ENCODE measurements around the gene MAGEB5. TPM values are rescaled to one million over a fixed set of nuclear protein-coding genes. Genes with fewer than 3 reads are reported as not detected.
"Not testable (repeated sequence)": the region's sequence is repeated elsewhere in the genome, so short reads cannot be mapped to it uniquely, and the experiment has no call there.

The MAGEB5 gene
- polyA plus RNA-seq (2013, experiment 1 of 2): not detected
- not detected for polyA plus RNA-seq (2013, experiment 2 of 2)

GRCh38 chrX:26215869-26216268 lies at the start of gene MAGEB5:
TSS of gene MAGEB5 (plus strand) at chrX:26216169. CDS start at chrX:26217302, 1,133 bp downstream.
- H2BK15ac ChIP-seq (ENCODE audit: low read depth, poor library complexity, severe bottlenecking): no peak within 1 kb of the TSS
- no peak within 1 kb of the TSS for H3K4me3 ChIP-seq (ENCODE audit: insufficient read depth in 1 of 2, low read depth in 1 of 2, low read length in 2 of 2)

DNA sequence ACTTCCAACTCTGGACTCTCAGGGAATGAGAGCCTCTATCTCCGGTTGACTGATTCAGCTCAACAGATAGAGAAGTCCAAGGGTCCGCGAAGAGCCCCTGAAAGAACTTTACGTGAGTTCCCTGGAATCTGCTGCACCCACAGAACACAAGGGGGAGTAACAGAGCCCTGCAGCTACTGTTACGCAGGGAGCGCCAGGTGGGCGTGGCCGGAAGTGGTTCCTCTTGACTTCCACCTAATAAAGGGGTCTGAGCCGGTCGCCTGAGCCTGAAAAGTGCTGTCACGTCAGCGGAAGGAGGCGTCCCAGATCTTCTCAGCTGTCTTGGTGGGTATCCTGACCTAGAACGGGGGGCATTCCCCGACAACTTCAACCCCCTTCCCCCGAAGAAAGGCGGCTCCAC lies 23.8 kb upstream of the MAGEB5 start, which contains the start of gene MAGEB6:
Gene MAGEB6 (plus strand): TSS at position 237 of the 400 bp plus-strand sequence. CDS start 1,407 bp downstream, outside the sequence.
- Histone ChIP-seq H2BK12ac (ENCODE audit: low read length in 2 of 2) (no peak within 1 kb of the TSS), H2BK120ac (ENCODE audit: low read depth, low read length) (no peak within 1 kb of the TSS), H2BK15ac (ENCODE audit: low read depth, poor library complexity, severe bottlenecking) (no peak within 1 kb of the TSS), H3K79me1 (replicated peaks; ENCODE audit: low read length, poor library complexity, severe bottlenecking) (no peaks in the 10 kb centered on the region), H3K4me2 (ENCODE audit: low read length, poor library complexity, severe bottlenecking) (no peak within 1 kb of the TSS), H3K23ac (ENCODE audit: low read length in 2 of 2) (no peak within 1 kb of the TSS), H2AFZ (ENCODE audit: low read depth, low read length) (no peak within 1 kb of the TSS), H4K8ac (ENCODE audit: low read length) (no peak within 1 kb of the TSS), H2AK5ac (ENCODE audit: low read length, severe bottlenecking) (no peak within 1 kb of the TSS), H3K4me3 (ENCODE audit: insufficient read depth in 1 of 2, low read depth in 1 of 2, low read length in 2 of 2) (no peak within 1 kb of the TSS), H4K91ac (ENCODE audit: low read length) (no peak within 1 kb of the TSS), H3K4ac (ENCODE audit: low read depth in 1 of 2, low read length in 2 of 2) (no peak within 1 kb of the TSS), H3K27me3 (ENCODE audit: control insufficient read depth in 1 of 2, insufficient read depth in 1 of 2, low read length in 2 of 2) (no peaks in the 10 kb centered on the region), H3K9me3 (ENCODE audit: control insufficient read depth, low read length) (no peaks in the 10 kb centered on the region), H3K4me1 (ENCODE audit: control insufficient read depth, insufficient read depth, low read depth, low read length) (no peaks in the 10 kb centered on the region), H3K14ac (ENCODE audit: low read length in 2 of 2) (no peak within 1 kb of the TSS), H3K36me3 (ENCODE audit: control insufficient read depth in 1 of 2, insufficient read depth in 2 of 2, low read depth in 1 of 2, low read length in 2 of 2) (no peaks in the 10 kb centered on the region), H3K27ac (ENCODE audit: low read length, poor library complexity, severe bottlenecking) (no peak within 1 kb of the TSS), H3K18ac (ENCODE audit: low read depth in 1 of 2, low read length in 2 of 2) (no peak within 1 kb of the TSS), H2BK5ac (ENCODE audit: low read depth, low read length, poor library complexity, severe bottlenecking) (no peak within 1 kb of the TSS), H3K9ac (ENCODE audit: low read length) (no peak within 1 kb of the TSS)
- no peak for DNase-seq
- 97% methylated on average over 17 of the region's 17 CpGs for WGBS

More at GRCh38 chrX:26215869-26216268, at the start of gene MAGEB5:
- Histone ChIP-seq H3K4me2 (ENCODE audit: low read length, poor library complexity, severe bottlenecking) (no peak within 1 kb of the TSS), H4K91ac (ENCODE audit: low read length) (no peak within 1 kb of the TSS), H3K9ac (ENCODE audit: low read length) (no peak within 1 kb of the TSS), H3K23ac (ENCODE audit: low read length in 2 of 2) (no peak within 1 kb of the TSS), H3K14ac (ENCODE audit: low read length in 2 of 2) (no peak within 1 kb of the TSS), H2AFZ (ENCODE audit: low read depth, low read length) (no peak within 1 kb of the TSS), H3K18ac (ENCODE audit: low read depth in 1 of 2, low read length in 2 of 2) (no peak within 1 kb of the TSS), H3K4me1 (ENCODE audit: control insufficient read depth, insufficient read depth, low read depth, low read length) (no peaks in the 10 kb centered on the region), H4K8ac (ENCODE audit: low read length) (no peak within 1 kb of the TSS), H3K9me3 (ENCODE audit: control insufficient read depth, low read length) (no peaks in the 10 kb centered on the region), H2BK5ac (ENCODE audit: low read depth, low read length, poor library complexity, severe bottlenecking) (no peak within 1 kb of the TSS), H3K27ac (ENCODE audit: low read length, poor library complexity, severe bottlenecking) (no peak within 1 kb of the TSS), H2BK120ac (ENCODE audit: low read depth, low read length) (no peak within 1 kb of the TSS), H2BK12ac (ENCODE audit: low read length in 2 of 2) (no peak within 1 kb of the TSS), H2AK5ac (ENCODE audit: low read length, severe bottlenecking) (no peak within 1 kb of the TSS), H3K36me3 (ENCODE audit: control insufficient read depth in 1 of 2, insufficient read depth in 2 of 2, low read depth in 1 of 2, low read length in 2 of 2) (no peaks in the 10 kb centered on the region), H3K79me1 (replicated peaks; ENCODE audit: low read length, poor library complexity, severe bottlenecking) (no peaks in the 10 kb centered on the region), H3K4ac (ENCODE audit: low read depth in 1 of 2, low read length in 2 of 2) (no peak within 1 kb of the TSS), H3K27me3 (ENCODE audit: control insufficient read depth in 1 of 2, insufficient read depth in 1 of 2, low read length in 2 of 2) (peaks cover 0 to 4% of the 10 kb centered on the region in 2 experiments)
- WGBS: 86% methylated on average over 2 of the region's 5 CpGs
- DNase-seq: no peak

GRCh38 chrX:26203561-26203960 lies 12.4 kb upstream of the MAGEB5 start:
- no peak overlapping the region for H3K23ac ChIP-seq (ENCODE audit: low read length in 2 of 2)
- no peak overlapping the region for H2BK5ac ChIP-seq (ENCODE audit: low read depth, low read length, poor library complexity, severe bottlenecking)
- H3K18ac ChIP-seq (ENCODE audit: low read depth in 1 of 2, low read length in 2 of 2): no peak overlapping the region
- H3K9ac ChIP-seq (ENCODE audit: low read length): no peak overlapping the region
- H3K4ac ChIP-seq (ENCODE audit: low read depth in 1 of 2, low read length in 2 of 2): no peak overlapping the region
- H2BK12ac ChIP-seq (ENCODE audit: low read length in 2 of 2): no peak overlapping the region
- no peak overlapping the region for H2BK15ac ChIP-seq (ENCODE audit: low read depth, poor library complexity, severe bottlenecking)
- no peak for DNase-seq
- H3K27ac ChIP-seq (ENCODE audit: low read length, poor library complexity, severe bottlenecking): no peak overlapping the region
- H2AFZ ChIP-seq (ENCODE audit: low read depth, low read length): no peak overlapping the region
- H3K9me3 ChIP-seq (ENCODE audit: control insufficient read depth, low read length): no peaks in the 10 kb centered on the region
- H4K91ac ChIP-seq (ENCODE audit: low read length): no peak overlapping the region
- no peak overlapping the region for H3K4me3 ChIP-seq (ENCODE audit: insufficient read depth in 1 of 2, low read depth in 1 of 2, low read length in 2 of 2)
- H3K79me1 ChIP-seq (replicated peaks; ENCODE audit: low read length, poor library complexity, severe bottlenecking): no peaks in the 10 kb centered on the region
- H3K4me1 ChIP-seq (ENCODE audit: control insufficient read depth, insufficient read depth, low read depth, low read length): no peaks in the 10 kb centered on the region
- no peak overlapping the region for H4K8ac ChIP-seq (ENCODE audit: low read length)
- no peak overlapping the region for H3K4me2 ChIP-seq (ENCODE audit: low read length, poor library complexity, severe bottlenecking)
- H3K36me3 ChIP-seq (ENCODE audit: control insufficient read depth in 1 of 2, insufficient read depth in 2 of 2, low read depth in 1 of 2, low read length in 2 of 2): no peaks in the 10 kb centered on the region
- H2BK120ac ChIP-seq (ENCODE audit: low read depth, low read length): no peak overlapping the region
- H3K14ac ChIP-seq (ENCODE audit: low read length in 2 of 2): no peak overlapping the region
- no peaks in the 10 kb centered on the region for H3K27me3 ChIP-seq (ENCODE audit: control insufficient read depth in 1 of 2, insufficient read depth in 1 of 2, low read length in 2 of 2)
- no peak overlapping the region for H2AK5ac ChIP-seq (ENCODE audit: low read length, severe bottlenecking)

- H2BK12ac ChIP-seq (ENCODE audit: low read length in 2 of 2); H4K8ac ChIP-seq (ENCODE audit: low read length); H4K91ac ChIP-seq (ENCODE audit: low read length); H3K4me2 ChIP-seq (ENCODE audit: low read length, poor library complexity, severe bottlenecking); DNase-seq; H2BK120ac ChIP-seq (ENCODE audit: low read depth, low read length); H2AFZ ChIP-seq (ENCODE audit: low read depth, low read length); H3K27ac ChIP-seq (ENCODE audit: low read length, poor library complexity, severe bottlenecking); H3K4ac ChIP-seq (ENCODE audit: low read depth in 1 of 2, low read length in 2 of 2); H3K14ac ChIP-seq (ENCODE audit: low read length in 2 of 2); H3K9me3 ChIP-seq (ENCODE audit: control insufficient read depth, low read length); H3K79me1 ChIP-seq (replicated peaks; ENCODE audit: low read length, poor library complexity, severe bottlenecking); H2AK5ac ChIP-seq (ENCODE audit: low read length, severe bottlenecking); H2BK15ac ChIP-seq (ENCODE audit: low read depth, poor library complexity, severe bottlenecking); H3K18ac ChIP-seq (ENCODE audit: low read depth in 1 of 2, low read length in 2 of 2); H3K27me3 ChIP-seq (ENCODE audit: control insufficient read depth in 1 of 2, insufficient read depth in 1 of 2, low read length in 2 of 2); H3K36me3 ChIP-seq (ENCODE audit: control insufficient read depth in 1 of 2, insufficient read depth in 2 of 2, low read depth in 1 of 2, low read length in 2 of 2); H3K23ac ChIP-seq (ENCODE audit: low read length in 2 of 2); H3K4me1 ChIP-seq (ENCODE audit: control insufficient read depth, insufficient read depth, low read depth, low read length); H3K4me3 ChIP-seq (ENCODE audit: insufficient read depth in 1 of 2, low read depth in 1 of 2, low read length in 2 of 2); H3K9ac ChIP-seq (ENCODE audit: low read length); H2BK5ac ChIP-seq (ENCODE audit: low read depth, low read length, poor library complexity, severe bottlenecking): not testable (repeated sequence)
- WGBS: 94% methylated on average over 26 of the region's 27 CpGs
These were observed 11.3 kb upstream of the MAGEB5 start for GRCh38 chrX:26204717-26205116.
